HUES64 (cell line): Measurements from ENCODE around the gene FIGNL1.

ENCODE experiments used
- H3K27ac ChIP-seq: 2 replicates; pipeline ENCODE4 v1.7.0; 2013; ENCODE audit warnings: low read depth, low read length, inconsistent platforms
- H3K27me3 ChIP-seq: 2 replicates; pipeline ENCODE4 v1.6.1; 2013; ENCODE audit warnings: mild to moderate bottlenecking, low read length; ENCODE audit not compliant: insufficient read depth
- H3K36me3 ChIP-seq: 2 replicates; pipeline ENCODE4 v1.6.1; 2013; ENCODE audit warnings: mild to moderate bottlenecking, low read length; ENCODE audit not compliant: insufficient read depth
- H3K4me1 ChIP-seq: 2 replicates; pipeline ENCODE4 v1.6.1; 2013; ENCODE audit warnings: mild to moderate bottlenecking, low read length, moderate library complexity; ENCODE audit not compliant: insufficient read depth
- H3K4me3 ChIP-seq: 2 replicates; pipeline ENCODE4 v1.5.1; 2013; ENCODE audit warnings: mild to moderate bottlenecking, low read length, moderate library complexity
- H3K9ac ChIP-seq: 2 replicates; pipeline ENCODE4 v1.6.1; 2013; ENCODE audit warnings: mild to moderate bottlenecking, low read depth, low read length
- H3K9me3 ChIP-seq: 2 replicates; pipeline ENCODE4 v1.6.1; 2013; ENCODE audit warnings: low read depth, low read length; ENCODE audit not compliant: insufficient read depth
- WGBS: fragments of 150-250, 120-280 bp; methylation state at CpG from one replicate; pipeline ENCODE4 v1.1.7; 2013; ENCODE audit warnings: missing lambda C conversion rate; 5-methylcytosine and 5-hydroxymethylcytosine counted together

FIGNL1 gene

DNA sequence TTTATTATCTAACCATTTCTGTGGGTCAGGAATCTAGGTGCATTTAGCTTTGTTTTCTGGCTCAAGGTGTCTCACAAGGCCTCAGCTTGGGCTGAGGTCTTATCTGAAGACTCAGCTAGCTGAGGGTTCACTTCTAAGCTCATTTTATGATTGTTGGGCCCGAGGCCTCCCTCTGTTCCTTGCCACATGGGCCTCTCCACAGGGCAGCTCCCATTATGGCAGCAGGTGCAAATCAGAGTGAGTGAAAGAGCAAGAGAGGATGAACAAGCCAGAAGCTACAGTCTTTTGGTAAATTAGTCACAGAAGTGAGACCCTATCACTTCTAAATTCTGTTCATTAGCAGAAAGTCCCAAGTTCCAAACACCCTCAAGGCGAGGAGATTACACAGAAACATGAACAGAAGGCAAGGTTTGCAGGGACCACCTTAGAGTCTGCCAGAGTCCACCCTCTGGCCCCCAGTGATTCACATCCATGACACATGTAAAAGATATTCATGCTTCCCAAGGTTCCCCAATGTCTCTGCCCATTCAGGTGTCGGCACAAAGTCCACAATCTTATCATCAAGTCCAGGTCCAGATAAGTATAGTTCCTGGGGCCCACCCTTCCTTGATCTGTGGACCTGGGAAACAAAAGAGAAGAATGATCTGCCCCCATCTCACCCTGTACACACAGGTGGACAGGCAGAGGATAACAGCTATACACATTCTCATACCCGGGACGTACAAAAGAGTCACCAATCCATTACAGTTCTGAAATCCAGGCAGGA lies 23.7 kb downstream of the FIGNL1 start:
- H3K36me3 ChIP-seq = no peaks in the 10 kb centered on the region
- 89% methylated on average over 5 of the region's 5 CpGs for WGBS
- no peaks in the 10 kb centered on the region for H3K9me3 ChIP-seq
- H3K27me3 ChIP-seq = no peaks in the 10 kb centered on the region
- no peak overlapping the region for H3K27ac ChIP-seq
- no peak overlapping the region for H3K9ac ChIP-seq
- H3K4me1 ChIP-seq = peaks cover 3% of the 10 kb centered on the region
- no peak overlapping the region for H3K4me3 ChIP-seq

DNA sequence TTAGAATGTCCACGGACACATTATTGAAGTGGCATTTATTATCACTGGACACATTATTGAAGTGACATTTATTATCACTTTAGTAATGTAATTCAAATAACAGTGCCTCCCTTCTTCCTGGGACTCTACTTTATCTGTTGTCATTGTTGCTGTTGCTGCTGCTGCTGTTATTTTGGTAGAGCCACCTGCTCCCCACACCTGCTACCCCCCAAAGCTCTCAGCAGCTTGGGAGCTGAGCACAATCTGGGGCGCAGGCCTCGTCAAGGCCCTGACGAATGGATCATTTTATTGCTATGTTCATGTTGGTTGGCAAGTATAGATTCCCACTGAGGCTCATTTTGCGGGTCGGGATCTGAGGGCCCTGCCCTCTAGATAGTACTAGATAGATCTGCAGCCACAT lies 24.8 kb downstream of the FIGNL1 start:
- Histone ChIP-seq H3K4me1 (peaks cover 8% of the 10 kb centered on the region), H3K9ac (no peak overlapping the region), H3K4me3 (no peak overlapping the region), H3K36me3 (no peaks in the 10 kb centered on the region), H3K9me3 (no peaks in the 10 kb centered on the region), H3K27me3 (no peaks in the 10 kb centered on the region), H3K27ac (no peak overlapping the region)
- WGBS = 94% methylated on average over 5 of the region's 6 CpGs

DNA sequence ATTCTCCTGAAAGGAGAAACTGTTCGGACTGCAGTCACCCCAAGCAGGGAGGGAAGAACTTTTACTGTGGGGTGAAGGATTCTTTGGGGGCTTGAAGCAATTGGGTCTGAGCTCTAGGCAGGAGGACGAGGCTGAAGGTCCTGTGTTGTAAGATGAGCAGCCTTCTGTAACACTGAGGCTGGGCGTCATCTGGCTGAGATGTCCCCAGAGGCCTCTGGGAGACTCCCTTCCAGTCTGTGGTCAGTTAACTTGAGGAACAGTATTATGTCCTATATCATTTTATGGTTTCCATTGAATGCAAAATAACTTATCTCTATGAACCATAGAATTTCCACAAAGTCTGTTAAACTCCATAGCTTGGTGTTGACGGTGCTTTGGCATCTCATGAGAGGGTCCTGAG lies 26.3 kb downstream of the FIGNL1 start:
- H3K27me3 ChIP-seq = no peaks in the 10 kb centered on the region
- H3K9ac ChIP-seq = no peak overlapping the region
- H3K36me3 ChIP-seq = no peaks in the 10 kb centered on the region
- no peaks in the 10 kb centered on the region for H3K9me3 ChIP-seq
- no peak overlapping the region for H3K27ac ChIP-seq
- WGBS = 69% methylated on average over 4 of the region's 4 CpGs
- no peak overlapping the region for H3K4me3 ChIP-seq
- peaks cover 10% of the 10 kb centered on the region for H3K4me1 ChIP-seq

DNA sequence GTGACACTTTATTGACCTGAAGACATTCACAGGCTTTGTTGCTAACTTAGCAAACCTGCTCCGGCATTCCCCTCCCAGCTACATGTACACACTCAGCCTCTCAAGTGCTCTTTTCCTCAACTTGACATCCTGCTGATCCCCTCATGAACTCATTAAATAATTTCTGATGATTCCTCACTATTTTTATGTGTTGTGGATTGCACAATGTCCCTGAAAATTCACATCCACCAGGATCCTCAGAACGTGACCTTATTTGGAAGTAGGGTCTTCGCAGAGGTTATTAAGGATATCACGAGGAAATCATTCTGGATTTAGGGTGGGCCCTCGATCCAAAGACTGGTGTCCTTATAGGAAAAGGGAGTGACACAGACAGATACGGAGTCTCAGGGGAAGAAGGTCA lies 27.3 kb downstream of the FIGNL1 start:
- Histone ChIP-seq H3K4me1 (peaks cover 12% of the 10 kb centered on the region), H3K9me3 (no peaks in the 10 kb centered on the region), H3K4me3 (no peak overlapping the region), H3K9ac (no peak overlapping the region), H3K27me3 (no peaks in the 10 kb centered on the region), H3K36me3 (no peaks in the 10 kb centered on the region), H3K27ac (no peak overlapping the region)
- 94% methylated on average over 6 of the region's 6 CpGs for WGBS

DNA sequence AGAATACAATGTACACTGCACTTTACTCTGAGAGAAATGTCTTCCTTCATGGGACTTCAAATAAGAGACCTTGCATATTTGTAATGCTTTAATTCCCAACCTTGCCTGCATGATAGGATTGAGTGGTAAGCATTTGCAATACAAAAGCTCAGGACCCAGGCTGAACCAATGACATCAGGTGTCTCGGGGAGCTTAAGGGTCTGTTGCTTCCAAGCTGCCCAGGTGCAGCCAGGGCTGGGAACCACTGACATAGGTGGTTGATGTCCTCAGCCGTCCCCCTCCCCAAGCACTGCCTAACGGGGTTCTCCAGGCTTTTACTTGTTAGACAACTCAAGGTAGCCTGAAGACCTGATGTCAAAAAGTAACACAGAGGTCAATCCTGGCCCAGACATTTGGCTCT lies 29.1 kb downstream of the FIGNL1 start:
- Histone ChIP-seq H3K27ac (no peak overlapping the region), H3K4me1 (peaks cover 12% of the 10 kb centered on the region), H3K9ac (no peak overlapping the region), H3K9me3 (no peaks in the 10 kb centered on the region), H3K4me3 (no peak overlapping the region), H3K27me3 (no peaks in the 10 kb centered on the region), H3K36me3 (no peaks in the 10 kb centered on the region)
- 62% methylated on average over 3 of the region's 3 CpGs for WGBS

DNA sequence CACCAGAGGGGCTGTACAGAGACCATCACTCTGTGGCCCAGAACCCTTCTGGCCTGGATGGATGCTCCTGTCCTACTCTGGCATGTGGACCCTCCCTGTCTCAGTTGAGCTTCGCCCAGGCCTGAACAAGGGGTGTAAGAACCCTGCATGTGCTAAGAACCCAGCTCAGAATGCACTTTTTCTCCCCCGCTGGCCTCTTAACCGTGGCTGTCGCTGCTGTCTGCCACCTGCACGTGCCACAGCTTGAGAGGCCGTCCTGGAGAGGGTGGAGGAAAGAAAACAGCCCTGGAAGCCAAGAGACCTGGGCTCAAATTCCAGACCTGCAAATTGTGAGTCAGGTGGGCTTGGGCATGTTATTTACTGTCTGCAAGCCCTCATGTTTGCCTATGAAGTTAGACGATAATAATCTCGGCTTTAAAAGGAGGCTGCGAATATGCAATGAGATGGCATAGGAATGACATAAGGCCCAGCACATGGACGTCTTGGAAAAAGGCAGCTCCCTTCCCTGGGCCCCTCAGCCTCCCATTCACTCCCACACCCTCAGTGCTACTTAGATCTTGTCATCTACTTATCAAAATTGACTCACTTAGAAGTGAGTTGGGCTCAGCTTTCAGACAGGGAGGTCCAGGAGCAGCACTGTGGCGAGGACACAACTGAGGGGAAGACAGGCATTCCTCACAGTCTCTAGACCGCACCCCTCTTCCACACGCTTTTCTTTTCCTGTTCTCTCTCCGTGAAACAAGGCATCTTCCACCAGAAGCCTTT lies 31.4 kb downstream of the FIGNL1 start:
- Histone ChIP-seq H3K27me3 (no peaks in the 10 kb centered on the region), H3K4me1 (peaks cover 12% of the 10 kb centered on the region), H3K27ac (no peak overlapping the region; the same call in 1 of the 2 replicates), H3K36me3 (no peaks in the 10 kb centered on the region), H3K9me3 (no peaks in the 10 kb centered on the region), H3K9ac (no peak overlapping the region), H3K4me3 (no peak overlapping the region)
- 70% methylated on average over 14 of the region's 14 CpGs for WGBS

DNA sequence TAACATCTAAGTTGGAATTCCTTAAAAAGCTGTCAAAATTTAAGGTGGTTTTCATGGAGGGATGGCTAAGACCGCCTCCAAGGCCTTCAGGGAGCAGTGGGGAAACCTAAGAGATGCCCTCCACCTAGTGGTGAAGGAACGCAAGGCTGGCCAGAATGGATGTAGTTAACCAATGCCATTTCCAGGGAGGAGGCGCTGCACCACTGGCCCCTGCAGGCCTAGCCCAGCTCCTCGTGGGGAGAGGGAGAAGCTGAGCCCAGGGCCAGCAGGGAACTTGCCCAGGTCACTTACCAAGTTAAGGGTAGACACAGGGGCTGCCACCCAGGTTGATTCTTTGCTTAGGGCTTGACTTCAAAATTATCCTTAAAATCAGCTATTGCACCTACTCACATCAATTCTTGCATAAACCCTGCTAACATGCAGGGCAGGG lies 32.0 kb downstream of the FIGNL1 start:
- H3K4me3 ChIP-seq = no peak overlapping the region
- H3K36me3 ChIP-seq = no peaks in the 10 kb centered on the region
- no peaks in the 10 kb centered on the region for H3K9me3 ChIP-seq
- H3K27me3 ChIP-seq = no peaks in the 10 kb centered on the region
- no peak overlapping the region for H3K27ac ChIP-seq
- 5% methylated on average over 4 of the region's 4 CpGs for WGBS
- no peak overlapping the region for H3K9ac ChIP-seq
- H3K4me1 ChIP-seq = peaks cover 12% of the 10 kb centered on the region

DNA sequence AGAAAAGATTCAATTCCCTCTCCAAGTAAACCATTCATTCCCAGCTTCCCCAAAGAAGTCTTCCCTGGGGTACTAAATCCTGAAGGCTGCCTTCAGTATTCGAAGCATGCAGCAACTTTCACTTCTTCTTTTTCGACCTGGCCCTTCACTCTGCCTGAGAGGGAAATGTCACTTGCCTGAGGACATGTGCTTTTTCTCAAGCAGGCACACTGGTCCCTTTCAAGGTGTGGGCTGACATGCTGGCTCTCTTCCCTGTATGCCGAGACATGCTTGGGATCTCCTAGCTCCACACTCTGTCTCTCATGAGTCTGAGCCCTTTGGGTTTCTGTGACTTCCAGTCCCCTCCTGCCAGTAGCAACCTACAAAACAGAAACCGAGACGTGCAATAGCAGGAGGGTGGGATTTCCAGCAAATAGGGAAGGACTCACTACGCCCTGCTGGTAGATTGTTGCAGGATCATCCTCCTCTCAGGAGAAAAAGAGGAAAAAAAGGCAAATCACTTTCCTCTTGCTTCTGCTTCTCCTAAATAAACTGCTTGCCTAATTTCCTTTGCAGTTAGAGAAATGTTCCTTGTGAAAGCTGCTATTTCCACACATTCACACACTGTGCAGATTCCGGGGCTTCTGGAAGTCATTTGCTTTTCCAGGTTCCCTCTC lies 33.5 kb downstream of the FIGNL1 start:
- Histone ChIP-seq H3K4me1 (peaks cover 9% of the 10 kb centered on the region), H3K9ac (no peak overlapping the region), H3K9me3 (no peaks in the 10 kb centered on the region), H3K4me3 (no peak overlapping the region), H3K27ac (no peak overlapping the region), H3K36me3 (no peaks in the 10 kb centered on the region), H3K27me3 (no peaks in the 10 kb centered on the region)
- WGBS = 87% methylated on average over 7 of the region's 7 CpGs

DNA sequence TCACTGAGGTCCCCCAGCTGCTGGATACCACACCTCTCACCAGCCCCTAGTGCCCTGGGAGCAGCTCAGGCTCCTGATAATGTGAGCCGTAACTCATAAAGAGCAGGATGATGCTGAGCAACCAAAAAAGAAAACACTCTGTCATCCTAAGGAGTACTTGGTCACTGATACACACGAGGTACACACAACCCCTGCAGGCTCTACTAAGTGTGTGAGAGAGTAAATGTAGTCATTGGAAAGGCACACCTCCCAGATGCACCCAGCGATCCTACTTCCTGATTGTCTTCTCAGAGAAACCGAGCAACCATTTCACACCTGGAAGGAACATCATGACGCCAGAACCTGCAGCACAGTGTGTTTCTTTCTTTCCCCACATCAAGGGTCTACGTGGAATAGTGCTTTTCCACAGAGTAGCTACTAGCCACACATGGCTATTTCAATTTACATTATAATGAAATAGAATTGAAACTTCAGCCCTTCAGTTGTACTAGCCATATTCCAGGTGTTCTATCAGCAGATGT lies 34.2 kb downstream of the FIGNL1 start:
- no peak overlapping the region for H3K4me3 ChIP-seq
- no peak overlapping the region for H3K27ac ChIP-seq
- no peak overlapping the region for H3K9ac ChIP-seq
- 94% methylated on average over 6 of the region's 6 CpGs for WGBS
- no peaks in the 10 kb centered on the region for H3K27me3 ChIP-seq
- no peaks in the 10 kb centered on the region for H3K36me3 ChIP-seq
- H3K9me3 ChIP-seq = no peaks in the 10 kb centered on the region
- peaks cover 8% of the 10 kb centered on the region for H3K4me1 ChIP-seq

DNA sequence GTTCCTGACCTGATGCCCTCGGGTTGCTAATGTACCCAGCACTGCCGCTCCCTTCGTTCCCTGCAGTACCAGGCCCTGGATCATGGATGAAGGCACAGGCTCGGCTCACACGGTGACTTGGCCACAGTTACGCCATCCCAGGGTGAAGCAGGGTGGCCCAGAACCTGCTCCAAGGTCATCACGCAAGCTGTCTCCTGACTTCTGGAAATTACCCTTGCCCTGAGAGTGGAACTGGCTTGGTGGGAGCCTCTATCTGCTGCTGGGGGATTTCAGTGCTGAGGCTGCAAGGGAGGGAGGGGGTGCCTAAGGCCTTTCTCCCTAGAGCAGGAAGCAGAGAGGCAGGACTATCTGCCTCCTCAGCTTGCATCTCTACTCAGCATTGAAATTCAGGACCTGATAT lies 36.6 kb downstream of the FIGNL1 start:
- Histone ChIP-seq H3K27me3 (no peaks in the 10 kb centered on the region), H3K4me1 (no peaks in the 10 kb centered on the region), H3K9ac (no peak overlapping the region)

DNA sequence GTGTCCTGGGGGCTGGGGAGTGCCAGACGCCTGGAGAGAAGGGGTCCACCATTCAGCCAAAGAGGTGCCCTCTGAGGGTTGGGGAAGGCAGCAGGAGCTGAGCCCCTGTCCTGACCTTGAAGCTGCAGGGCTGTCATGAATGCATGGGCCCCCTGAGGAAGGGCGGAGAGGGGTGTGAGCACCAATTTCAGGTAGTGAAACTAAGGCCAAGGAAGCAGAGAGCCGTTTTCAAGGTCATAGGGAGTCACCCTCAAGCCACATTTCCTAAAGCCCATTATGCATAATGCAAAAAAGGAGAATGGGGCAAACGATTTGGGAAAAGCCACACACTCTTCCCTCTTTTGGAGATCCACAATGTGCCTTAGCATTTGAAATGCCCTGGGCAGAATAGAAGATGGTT lies 37.2 kb downstream of the FIGNL1 start:
- H3K27me3 ChIP-seq = no peaks in the 10 kb centered on the region
- no peak overlapping the region for H3K27ac ChIP-seq
- WGBS = 85% methylated on average over 4 of the region's 4 CpGs
- no peaks in the 10 kb centered on the region for H3K36me3 ChIP-seq
- no peak overlapping the region for H3K4me3 ChIP-seq
- no peak overlapping the region for H3K9ac ChIP-seq
- H3K9me3 ChIP-seq = no peaks in the 10 kb centered on the region
- no peaks in the 10 kb centered on the region for H3K4me1 ChIP-seq

More for the DNA sequence above, 36.6 kb downstream of the FIGNL1 start:
- Histone ChIP-seq H3K4me3 (no peak overlapping the region), H3K36me3 (no peaks in the 10 kb centered on the region), H3K9me3 (no peaks in the 10 kb centered on the region), H3K27ac (no peak overlapping the region)
- 93% methylated on average over 7 of the region's 7 CpGs for WGBS
